Measurements from ENCODE around the gene FCER1G.

- TF ChIP-seq POLR2A (IDR thresholded peaks at IDR 0.05) (no peak), CTCF (IDR thresholded peaks at IDR 0.05) (no peak), POLR2AphosphoS5 (IDR thresholded peaks at IDR 0.05; ENCODE audit: insufficient read depth in 1 of 2, low read depth in 1 of 2) (no peak)
These were observed 17.4 kb upstream of the FCER1G start for GRCh38 chr1:161197560-161198193.
